A204.1 (cell line): ENCODE results near the gene NCKAP5.

ENCODE experiments used
- FAIRE-seq: peaks from 2 replicates; lab custom pipeline; 2012; peaks lifted over from hg19 to GRCh38; lab: Jason Lieb, UNC

The NCKAP5 gene

GRCh38 chr2:133380991-133381390 is 187.3 kb downstream of the NCKAP5 start:
- no peak for FAIRE-seq

- no peak for FAIRE-seq
Measured at GRCh38 chr2:133378928-133379549, 189.2 kb downstream of the NCKAP5 start.

DNA sequence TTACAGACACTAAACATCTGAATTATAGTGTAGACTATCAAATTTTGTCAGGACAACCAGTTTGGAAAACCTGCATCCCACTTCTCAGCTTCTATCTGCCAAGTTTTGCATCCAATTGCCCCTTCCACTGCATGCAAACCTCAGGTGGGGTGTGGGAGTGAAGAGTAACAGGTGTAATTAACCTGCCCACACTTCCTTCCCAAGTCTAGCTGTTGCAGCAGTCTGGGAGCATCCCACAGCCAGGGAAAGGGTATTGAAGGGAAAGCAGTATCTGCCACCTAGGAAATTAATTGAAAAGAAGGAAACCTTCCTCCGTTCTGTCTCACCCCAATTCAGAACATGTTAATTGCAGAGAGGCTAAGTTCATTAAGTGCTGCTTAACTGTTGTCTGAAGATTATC is 189.9 kb downstream of the NCKAP5 start:
- FAIRE-seq: no peak

DNA sequence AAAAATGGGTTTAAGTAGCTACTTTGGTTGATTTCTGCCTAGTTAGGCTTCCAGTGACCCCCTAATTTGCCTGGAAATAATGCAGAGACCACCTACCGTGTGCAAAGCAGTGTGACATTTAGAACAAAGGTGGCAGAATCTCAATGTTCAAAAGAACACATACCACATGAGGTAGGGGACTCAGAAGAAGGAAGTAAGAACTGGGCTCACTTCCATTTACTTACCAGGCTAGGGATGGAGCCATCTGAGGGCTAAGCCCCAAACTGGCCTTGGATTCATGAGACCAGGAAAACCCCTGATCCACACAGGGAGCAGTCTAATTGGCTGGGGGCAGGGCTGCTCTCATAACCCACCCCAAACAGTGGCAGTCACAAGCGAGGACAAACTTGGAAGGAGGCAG is 190.7 kb downstream of the NCKAP5 start:
- no peak for FAIRE-seq

- no peak for FAIRE-seq
Measured at GRCh38 chr2:133377021-133377481, 191.2 kb downstream of the NCKAP5 start.

DNA sequence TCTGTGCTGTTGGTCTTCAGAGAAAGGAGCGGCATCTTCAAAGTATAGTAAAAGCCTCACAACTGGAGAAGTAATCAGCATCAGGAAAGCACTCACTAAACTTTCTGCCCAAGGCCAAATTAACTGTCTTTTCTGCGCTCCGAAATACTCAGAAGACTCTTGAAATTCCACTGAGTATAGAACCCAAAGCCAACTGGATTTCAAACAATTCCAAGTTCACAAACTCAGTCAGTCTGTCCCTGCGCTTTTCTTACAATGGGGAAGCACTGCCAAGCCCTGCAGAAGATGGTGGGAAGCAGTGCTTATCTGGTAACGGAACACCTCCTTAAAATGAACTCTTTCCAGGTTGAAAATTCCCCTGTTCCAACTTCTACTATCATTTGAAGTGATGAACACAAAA is 193.5 kb downstream of the NCKAP5 start:
- FAIRE-seq: no peak

- FAIRE-seq: no peak
Measured at GRCh38 chr2:133371286-133371685, 197.0 kb downstream of the NCKAP5 start.

GRCh38 chr2:133369901-133370658 is 198.2 kb downstream of the NCKAP5 start:
- FAIRE-seq: no peak

DNA sequence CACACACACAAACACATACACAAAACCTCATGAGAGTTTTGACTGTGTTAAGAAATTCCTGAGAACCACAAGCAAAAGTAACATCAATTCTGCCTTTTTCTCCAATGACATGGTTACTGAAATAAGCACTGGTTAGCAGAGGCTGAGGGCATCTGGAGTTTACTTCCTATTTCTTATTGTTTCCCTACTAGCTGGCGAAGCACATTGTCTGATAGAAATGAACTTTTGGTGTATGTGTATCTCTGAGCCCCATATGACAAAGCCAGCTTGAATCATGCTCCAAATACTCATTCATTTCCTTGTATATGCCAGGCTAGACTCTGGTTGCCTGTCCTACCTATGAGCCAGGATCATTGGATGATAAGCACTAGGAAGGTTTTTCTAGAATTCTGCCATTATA is 203.1 kb downstream of the NCKAP5 start:
- no peak for FAIRE-seq

- no peak for FAIRE-seq
Measured at GRCh38 chr2:133364636-133365035, 203.6 kb downstream of the NCKAP5 start.

DNA sequence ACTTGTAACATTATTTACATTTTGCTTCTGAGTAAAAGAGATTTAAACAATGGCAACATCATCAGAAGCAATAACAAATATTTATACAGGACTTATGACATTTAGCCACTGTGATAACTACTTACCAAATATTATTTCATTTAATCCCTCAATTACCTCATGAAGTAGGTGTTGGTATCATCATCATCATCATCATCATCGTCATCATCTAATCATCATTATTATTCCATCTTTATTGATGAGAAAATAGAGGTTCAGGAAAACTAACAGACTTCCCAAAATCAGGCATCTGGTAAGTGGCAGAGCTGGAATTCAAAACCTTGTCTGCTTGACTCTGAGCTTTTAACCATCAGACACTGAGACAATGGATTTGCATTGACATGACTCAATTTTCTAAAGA is 204.4 kb downstream of the NCKAP5 start:
- no peak for FAIRE-seq

DNA sequence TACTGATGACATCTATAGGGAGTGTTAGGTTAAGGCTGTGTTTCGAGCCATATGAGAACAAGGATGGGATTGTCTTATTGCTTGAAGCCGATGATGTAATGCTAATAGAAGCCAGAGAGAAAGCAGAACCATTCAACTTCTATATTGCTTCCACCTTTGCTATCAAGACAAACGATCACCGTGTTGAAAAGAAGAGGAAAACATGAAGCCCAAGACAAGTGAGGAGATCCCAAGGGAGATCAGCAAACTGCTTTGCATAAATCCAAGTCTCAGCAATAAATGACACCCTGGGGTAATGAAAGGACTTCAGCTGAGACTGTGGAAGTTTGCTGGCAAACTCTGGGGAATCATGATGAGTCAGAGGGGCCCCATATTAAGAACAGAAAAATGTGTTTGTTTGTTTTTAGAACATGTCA is 206.2 kb downstream of the NCKAP5 start:
- no peak for FAIRE-seq

- no peak for FAIRE-seq
Measured at GRCh38 chr2:133360882-133361281, 207.4 kb downstream of the NCKAP5 start.

DNA sequence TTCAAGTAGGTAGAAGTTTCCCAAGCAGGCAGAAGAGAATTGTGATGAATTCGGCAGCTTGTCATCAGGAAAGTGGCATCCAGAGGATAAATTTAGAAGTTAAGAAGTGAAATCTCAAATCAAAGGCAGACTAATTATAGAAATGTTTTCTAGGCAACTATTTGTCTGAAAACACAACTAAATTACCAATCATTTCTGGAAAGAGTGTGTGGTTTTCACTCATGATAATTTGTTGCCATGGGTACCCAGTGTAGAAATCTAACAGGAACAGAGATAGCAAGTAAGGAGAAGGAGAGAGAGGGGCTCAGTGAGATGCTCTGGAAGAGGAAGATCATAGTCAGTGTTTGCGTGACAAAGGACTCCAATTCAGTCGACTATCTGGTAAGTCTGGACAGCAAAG is 208.1 kb downstream of the NCKAP5 start:
- FAIRE-seq: no peak

GRCh38 chr2:133352719-133353118 is 215.5 kb downstream of the NCKAP5 start:
- no peak for FAIRE-seq

DNA sequence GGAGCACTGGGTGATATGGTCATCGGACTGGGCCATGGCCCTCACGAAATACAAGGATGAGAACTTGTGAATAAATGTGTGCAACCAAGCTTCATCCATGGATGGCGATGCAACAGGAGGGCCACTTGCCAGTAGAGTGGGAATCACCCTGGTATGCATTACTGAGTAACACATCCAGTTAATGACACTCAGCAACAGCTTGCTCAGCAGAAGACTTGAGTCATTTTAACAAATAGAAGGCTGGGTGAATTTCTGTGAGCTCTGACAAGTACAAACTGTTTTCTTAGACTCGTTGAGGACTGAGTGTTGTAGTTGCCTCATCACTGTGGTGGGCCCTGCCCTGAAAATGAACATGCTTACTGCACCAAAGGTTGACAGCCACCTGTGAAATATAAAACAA is 221.6 kb downstream of the NCKAP5 start:
- no peak for FAIRE-seq

GRCh38 chr2:133345638-133346037 is 222.6 kb downstream of the NCKAP5 start:
- FAIRE-seq: no peak

DNA sequence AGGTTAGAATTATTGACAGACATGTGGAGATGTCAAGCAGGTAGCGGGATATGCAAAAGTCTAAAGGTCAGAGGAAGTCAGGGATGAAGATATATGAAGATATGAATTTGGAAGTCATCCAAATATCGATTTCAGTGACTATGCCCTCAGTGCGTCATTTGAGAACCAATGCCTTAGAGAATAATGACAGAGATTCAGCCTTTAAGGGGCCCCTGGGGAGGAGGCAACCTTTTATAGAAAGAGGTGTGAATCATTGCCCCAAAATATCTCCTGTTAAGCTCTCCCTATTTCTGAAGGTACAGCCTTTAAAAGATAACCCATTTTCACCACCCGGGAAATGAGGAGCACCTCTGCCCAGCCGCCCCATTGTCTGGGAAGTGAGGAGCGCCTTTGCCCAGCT is 223.4 kb downstream of the NCKAP5 start:
- FAIRE-seq: no peak

GRCh38 chr2:133343018-133343352 is 225.3 kb downstream of the NCKAP5 start:
- no peak for FAIRE-seq

GRCh38 chr2:133342286-133343017 is 225.8 kb downstream of the NCKAP5 start:
- FAIRE-seq: no peak

GRCh38 chr2:133341575-133341974 is 226.7 kb downstream of the NCKAP5 start:
- no peak for FAIRE-seq

GRCh38 chr2:133338224-133338623 is 230.0 kb downstream of the NCKAP5 start:
- no peak for FAIRE-seq

- no peak for FAIRE-seq
Measured at GRCh38 chr2:133334923-133335322, 233.3 kb downstream of the NCKAP5 start.
